ENCODE measurements around the gene CXCL12.

Gene CXCL12

GRCh38 chr10:44385026-44385695 is at the start of gene CXCL12:
CXCL12 (minus strand) TSS chr10:44385097; CDS start chr10:44385005, 92 bp downstream.
- FAIRE-seq, result no peak

- FAIRE-seq, result no peak
Observed at GRCh38 chr10:44427479-44427878, 42.6 kb upstream of the CXCL12 start.

- no peak for FAIRE-seq
Observed at GRCh38 chr10:44427037-44427436, 42.1 kb upstream of the CXCL12 start.

GRCh38 chr10:44426247-44427034 is 41.5 kb upstream of the CXCL12 start:
- no peak for FAIRE-seq

DNA sequence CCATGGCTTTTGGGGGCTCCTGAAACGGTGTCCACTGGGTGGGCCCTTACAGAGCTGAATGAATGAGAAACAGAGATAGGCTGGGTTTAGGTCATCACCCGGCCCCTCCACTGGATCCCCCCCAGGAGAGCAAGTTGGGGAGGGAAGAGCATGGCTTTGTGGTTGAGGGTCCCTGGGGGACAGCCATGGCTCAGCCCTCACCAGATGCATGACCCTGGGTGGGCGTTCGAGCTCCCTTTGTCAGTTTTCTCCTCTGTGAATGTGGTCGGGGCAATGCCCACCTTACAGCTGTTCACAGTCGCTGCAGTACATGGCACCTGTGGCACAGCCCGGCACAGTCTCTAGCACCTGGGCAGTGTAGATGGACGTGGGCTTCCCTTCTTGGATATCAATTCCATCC is 40.6 kb upstream of the CXCL12 start:
- no peak for FAIRE-seq

DNA sequence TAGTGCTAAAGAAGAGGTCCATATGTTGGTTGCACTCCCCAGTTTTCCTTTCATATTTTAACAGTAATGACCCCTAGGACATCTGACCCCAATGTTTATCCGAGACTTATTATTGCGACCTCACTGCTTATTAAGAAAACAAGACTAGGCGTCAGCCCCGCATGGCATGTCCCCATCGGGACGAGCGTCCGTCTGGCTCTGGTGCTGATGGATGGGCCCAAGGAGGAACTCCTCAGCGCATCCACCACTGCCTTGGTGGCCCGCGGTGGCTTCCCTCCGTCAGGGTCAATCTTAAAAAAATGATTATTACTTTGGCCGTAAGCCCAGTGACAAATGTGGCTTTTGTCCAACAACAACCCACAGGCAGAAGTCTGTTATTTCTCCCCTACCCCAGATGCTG is 40.1 kb upstream of the CXCL12 start:
- FAIRE-seq, result no peak

- FAIRE-seq, result no peak
Observed at GRCh38 chr10:44424298-44424697, 39.4 kb upstream of the CXCL12 start.

- no peak for FAIRE-seq
Observed at GRCh38 chr10:44422570-44423101, 37.7 kb upstream of the CXCL12 start.

- FAIRE-seq, result no peak
Observed at GRCh38 chr10:44422153-44422552, 37.3 kb upstream of the CXCL12 start.

DNA sequence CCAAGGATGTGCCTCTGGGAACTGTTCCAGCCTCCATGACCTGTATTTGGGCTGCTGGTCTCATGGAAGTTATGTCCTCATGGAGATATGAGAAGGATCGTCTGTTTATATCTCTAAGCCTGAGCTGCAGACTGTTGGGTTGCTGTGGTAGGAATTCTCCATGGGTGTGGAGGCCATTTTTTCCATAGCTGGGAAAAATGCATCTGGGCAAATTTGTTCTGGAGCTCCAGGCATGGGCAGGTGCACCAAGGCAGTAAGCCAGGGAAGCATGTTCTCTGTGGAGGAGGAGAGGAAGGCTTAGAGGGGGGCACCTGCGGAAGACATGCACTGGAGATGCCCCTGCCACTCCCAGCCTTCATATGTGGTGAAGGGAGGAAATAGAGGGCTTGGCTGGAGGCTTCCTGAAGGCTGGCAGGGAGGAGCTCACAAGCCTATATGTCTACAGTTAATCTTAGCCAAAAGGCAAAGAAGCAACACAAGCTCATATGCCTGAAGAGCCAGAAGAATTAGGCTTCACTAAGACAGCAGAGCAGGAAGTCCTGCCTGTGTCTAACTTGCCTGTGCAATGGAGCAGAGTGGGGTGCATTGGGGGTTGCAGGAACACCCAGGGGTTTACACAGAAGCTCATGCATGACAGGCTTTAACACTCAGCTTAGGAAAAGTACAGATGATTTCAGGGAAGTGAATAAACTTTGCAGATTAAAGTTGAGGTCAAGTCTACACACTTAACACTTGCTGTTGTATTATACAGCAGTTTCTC is 35.1 kb upstream of the CXCL12 start:
- FAIRE-seq, result no peak

DNA sequence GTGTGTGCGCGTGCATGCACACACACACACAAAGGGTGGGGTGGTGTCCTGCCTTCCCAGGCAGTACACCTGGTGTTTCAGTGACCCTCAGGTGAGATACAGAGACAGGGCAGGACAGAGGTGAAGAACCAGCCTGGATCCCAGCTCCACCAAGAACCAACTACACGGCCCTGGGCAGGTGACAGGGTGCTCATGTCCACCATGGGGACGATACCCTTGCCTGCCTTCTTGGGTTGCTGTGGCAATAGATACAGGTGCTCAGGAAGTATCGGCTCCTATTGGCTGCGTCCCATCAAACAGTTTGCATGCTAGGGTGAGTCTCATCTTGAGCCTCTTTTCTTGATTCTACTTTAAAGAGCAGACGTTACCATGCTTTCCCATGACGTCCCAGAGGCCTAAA is 33.7 kb upstream of the CXCL12 start:
- no peak for FAIRE-seq

DNA sequence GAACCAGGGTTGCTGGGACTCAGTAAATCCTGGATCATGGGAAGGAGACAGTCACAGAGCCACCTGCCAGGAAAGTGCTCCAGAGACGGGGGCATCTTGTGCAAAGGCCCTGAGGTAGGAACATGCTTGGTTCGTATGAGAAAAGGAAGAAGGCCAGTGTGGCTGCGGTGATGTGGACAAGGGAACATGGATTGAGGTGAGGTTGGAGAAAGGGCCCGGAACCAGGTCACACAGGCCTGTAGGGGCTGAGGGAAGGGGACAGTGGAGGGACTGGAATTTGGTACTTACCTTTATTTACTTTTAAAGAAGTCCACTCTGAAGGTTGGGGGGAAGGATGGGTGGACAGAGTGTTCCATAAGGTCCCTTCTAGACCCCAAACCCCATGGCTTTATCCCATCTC is 32.9 kb upstream of the CXCL12 start:
- no peak for FAIRE-seq

DNA sequence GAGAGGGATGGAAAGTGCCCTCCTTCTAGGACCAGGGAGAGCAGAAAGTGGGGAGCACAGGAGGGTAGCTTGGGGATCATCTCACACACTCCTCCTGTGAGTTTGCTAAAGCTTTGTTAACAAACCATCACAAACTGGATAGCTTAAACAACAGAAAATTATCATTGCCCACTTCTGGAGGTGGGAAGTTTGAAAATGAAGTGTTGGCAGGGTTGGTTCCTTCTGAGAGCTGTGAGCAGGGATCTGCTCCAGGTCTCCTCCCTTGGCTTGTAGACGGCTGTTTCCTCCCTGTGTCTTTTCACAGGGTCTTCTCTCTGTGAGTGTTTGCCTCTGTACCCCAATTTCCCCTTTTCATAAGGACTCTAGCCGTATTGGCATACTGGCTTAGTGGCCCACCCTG is 32.0 kb upstream of the CXCL12 start:
- no peak for FAIRE-seq

GRCh38 chr10:44416021-44416771 is 31.3 kb upstream of the CXCL12 start:
- FAIRE-seq, result no peak

DNA sequence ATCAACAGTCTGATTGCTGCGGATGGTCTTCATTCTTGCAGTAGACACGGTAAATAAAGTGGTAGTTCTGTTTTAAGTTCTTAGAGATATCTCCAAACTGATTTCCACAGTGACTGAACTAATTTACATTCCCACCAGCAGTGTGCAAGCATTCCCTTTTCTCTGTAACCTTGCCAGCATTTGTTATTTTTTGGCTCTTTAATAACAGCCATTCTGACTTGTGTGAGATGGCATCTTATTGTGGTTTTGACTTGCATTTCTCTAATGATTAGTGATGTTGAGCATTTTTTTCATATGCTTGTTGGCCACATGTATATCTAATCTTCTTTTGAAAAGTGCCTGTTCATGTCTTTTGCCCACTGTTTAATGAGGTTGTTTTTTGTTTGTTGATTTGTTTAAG is 30.2 kb upstream of the CXCL12 start:
- FAIRE-seq, result no peak

- no peak for FAIRE-seq
Observed at GRCh38 chr10:44413416-44413815, 28.5 kb upstream of the CXCL12 start.

- no peak for FAIRE-seq
Observed at GRCh38 chr10:44411251-44411650, 26.4 kb upstream of the CXCL12 start.

DNA sequence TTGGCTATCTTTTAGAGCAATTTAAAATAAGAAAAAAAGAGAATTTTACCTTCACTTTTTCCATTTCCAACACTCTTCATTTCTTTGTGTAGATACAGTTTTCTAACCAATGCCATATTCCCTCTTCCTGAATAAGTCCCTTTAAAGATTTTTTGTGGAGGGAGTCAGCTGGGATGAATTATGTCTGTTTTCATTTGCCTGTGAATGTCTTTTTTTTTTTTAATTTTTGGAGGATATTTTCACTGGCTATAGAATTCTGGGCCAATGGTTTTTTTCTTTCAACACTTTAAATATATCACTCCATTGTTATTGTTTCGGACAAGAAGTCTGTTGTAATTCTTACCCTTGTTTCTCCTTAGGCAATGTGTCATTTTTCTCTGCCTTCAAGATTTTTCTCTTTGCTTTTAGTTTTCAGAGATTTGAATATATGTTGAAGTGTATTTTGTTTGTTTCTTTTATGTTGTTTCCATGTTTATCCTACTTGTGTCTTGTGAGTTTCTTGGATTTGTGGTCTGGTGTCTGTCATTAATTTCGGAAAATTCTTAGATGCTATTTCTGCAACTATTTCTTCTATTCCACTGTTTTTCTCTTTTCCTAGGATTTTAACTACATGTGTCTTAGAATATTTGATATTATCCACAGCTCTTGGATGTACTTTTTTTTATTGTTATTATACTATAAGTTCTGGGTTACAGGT is 20.0 kb upstream of the CXCL12 start:
- FAIRE-seq, result no peak

- FAIRE-seq, result no peak
Observed at GRCh38 chr10:44402465-44403195, 17.7 kb upstream of the CXCL12 start.

- FAIRE-seq, result no peak
Observed at GRCh38 chr10:44400541-44400940, 15.6 kb upstream of the CXCL12 start.
